ENCODE measurements around the gene TTF1.

DNA sequence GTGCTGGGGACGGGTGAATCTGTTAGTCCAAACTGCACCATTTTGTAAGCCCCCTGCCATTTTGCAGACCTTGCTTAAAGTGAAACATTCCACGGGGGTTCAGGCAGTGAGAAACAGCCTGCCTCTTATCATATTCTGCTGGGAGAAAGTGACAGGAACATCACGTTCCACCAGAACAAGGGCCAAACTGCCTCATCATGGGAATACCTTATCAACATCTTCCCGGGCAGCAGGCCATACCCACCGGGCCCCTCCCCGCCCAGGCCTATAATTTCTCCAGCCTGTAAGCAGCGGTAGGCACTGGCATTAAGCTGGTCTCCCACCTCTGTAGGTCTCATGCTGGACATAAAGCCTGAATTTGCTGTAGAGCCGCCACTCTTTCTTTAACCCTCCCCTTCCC, 1.9 kb upstream of the TTF1 start:
- TF ChIP-seq POLR2AphosphoS5 (IDR thresholded peaks at IDR 0.05) (no peak), POLR2A (IDR thresholded peaks at IDR 0.05) (no peak), EP300 (IDR thresholded peaks at IDR 0.05) (no peak)
- TF ChIP-seq, protein P1, sequence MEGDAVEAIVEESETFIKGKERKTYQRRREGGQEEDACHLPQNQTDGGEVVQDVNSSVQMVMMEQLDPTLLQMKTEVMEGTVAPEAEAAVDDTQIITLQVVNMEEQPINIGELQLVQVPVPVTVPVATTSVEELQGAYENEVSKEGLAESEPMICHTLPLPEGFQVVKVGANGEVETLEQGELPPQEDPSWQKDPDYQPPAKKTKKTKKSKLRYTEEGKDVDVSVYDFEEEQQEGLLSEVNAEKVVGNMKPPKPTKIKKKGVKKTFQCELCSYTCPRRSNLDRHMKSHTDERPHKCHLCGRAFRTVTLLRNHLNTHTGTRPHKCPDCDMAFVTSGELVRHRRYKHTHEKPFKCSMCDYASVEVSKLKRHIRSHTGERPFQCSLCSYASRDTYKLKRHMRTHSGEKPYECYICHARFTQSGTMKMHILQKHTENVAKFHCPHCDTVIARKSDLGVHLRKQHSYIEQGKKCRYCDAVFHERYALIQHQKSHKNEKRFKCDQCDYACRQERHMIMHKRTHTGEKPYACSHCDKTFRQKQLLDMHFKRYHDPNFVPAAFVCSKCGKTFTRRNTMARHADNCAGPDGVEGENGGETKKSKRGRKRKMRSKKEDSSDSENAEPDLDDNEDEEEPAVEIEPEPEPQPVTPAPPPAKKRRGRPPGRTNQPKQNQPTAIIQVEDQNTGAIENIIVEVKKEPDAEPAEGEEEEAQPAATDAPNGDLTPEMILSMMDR (IDR thresholded peaks at IDR 0.05) = no peak
